Lower leg skin (tissue), 4 donors: ENCODE data around the gene TMEM161A. TPM values are rescaled to one million over a fixed set of nuclear protein-coding genes. Genes with fewer than 3 reads are reported as not detected.

ENCODE experiments used
- DNase-seq, 2 donors: peaks; one replicate each; pipeline ENCODE4 v3.0.0-alpha.2; 2019; ENCODE audit warnings: low spot score in 2 of 2
- H3K4me3 ChIP-seq: fragments of 200-600 bp; sonication (generic); 2 replicates; pipeline ENCODE4 v1.5.1; 2017; ENCODE audit warnings: mild to moderate bottlenecking, low read depth; ENCODE audit not compliant: poor library complexity, severe bottlenecking
- CTCF ChIP-seq, 3 donors: fragments of 450-650 bp; IDR thresholded peaks; one replicate each; pipeline ENCODE4 v1.5.1; 2016; ENCODE audit warnings: antibody characterized with exemption in 3 of 3, mild to moderate bottlenecking in 3 of 3, moderate library complexity in 2 of 3
- POLR2A ChIP-seq, 2 donors: fragments of 450-650 bp; IDR thresholded peaks; one replicate each; pipeline ENCODE4 v1.6.1; 2016 to 2017; ENCODE audit warnings: antibody characterized with exemption in 2 of 2, mild to moderate bottlenecking in 1 of 2, moderate library complexity in 1 of 2
- WGBS, 2 donors: methylation state at CpG; one replicate each; pipeline ENCODE4 v1.1.5; 2018; 5-methylcytosine and 5-hydroxymethylcytosine counted together
- intact Hi-C: fragments of 100-400 bp; cut with DNase I; formaldehyde crosslinking; loops from one replicate; pipeline ENCODE4 v1.15.0; 2023; ENCODE audit warnings: low total_unique reads
- total RNA-seq, 4 donors: library from RNA; depleted of rRNA; stranded (reverse); fragments of >200 nt; gene quantifications; one replicate each; pipeline ENCODE4 v1.1.0, GENCODE V29; 2016

The TMEM161A gene
- total RNA-seq, 4 donors from 2014 or later = 25.7 to 30.1 (median 27.9) TPM

- intact Hi-C loops = no loop called here
- no peak for DNase-seq
- TF ChIP-seq POLR2A (IDR thresholded peaks at IDR 0.05) (no peak), CTCF (IDR thresholded peaks at IDR 0.05) (no peak)
- no peak overlapping the region for H3K4me3 ChIP-seq
- 94 to 96% methylated on average over 6 of the region's 6 CpGs for WGBS, 2 donors
Observed at GRCh38 chr19:19126102-19126501, 12.2 kb downstream of the TMEM161A start.

GRCh38 chr19:19123386-19123785, 14.9 kb downstream of the TMEM161A start:
- TF ChIP-seq POLR2A (IDR thresholded peaks at IDR 0.05) = no peak
- no peak for TF ChIP-seq CTCF (IDR thresholded peaks at IDR 0.05)
- H3K4me3 ChIP-seq = no peak overlapping the region
- no peak for DNase-seq
- intact Hi-C loops = no loop called here

- no peak overlapping the region for H3K4me3 ChIP-seq
- DNase-seq = no peak
- no peak for TF ChIP-seq POLR2A (IDR thresholded peaks at IDR 0.05)
- no peak for TF ChIP-seq CTCF (IDR thresholded peaks at IDR 0.05)
- WGBS, 2 donors = 88 to 100% methylated on average over 1 of the region's 1 CpG
- intact Hi-C loops = no loop called here
Observed at GRCh38 chr19:19122902-19123301, 15.4 kb downstream of the TMEM161A start.

- intact Hi-C loops = no loop called here
- no peak overlapping the region for H3K4me3 ChIP-seq
- WGBS, 2 donors = 88 to 95% methylated on average over 10 of the region's 10 CpGs
- no peak for DNase-seq
- no peak for TF ChIP-seq CTCF (IDR thresholded peaks at IDR 0.05)
- no peak for TF ChIP-seq POLR2A (IDR thresholded peaks at IDR 0.05)
Observed at GRCh38 chr19:19121371-19121770, 16.9 kb downstream of the TMEM161A start.

- intact Hi-C loops = no loop called here
- WGBS, 2 donors = 71 to 72% methylated on average over 32 to 37 of the region's 39 CpGs
- no peak for TF ChIP-seq CTCF (IDR thresholded peaks at IDR 0.05)
- TF ChIP-seq POLR2A (IDR thresholded peaks at IDR 0.05) = no peak
- no peak for DNase-seq
- H3K4me3 ChIP-seq = no peak overlapping the region
Observed at GRCh38 chr19:19120308-19121231, 17.7 kb downstream of the TMEM161A start.
